Upper lobe of right lung (tissue), 1 donor: ENCODE measurements around the gene CDX1. TPM values are rescaled to one million over a fixed set of nuclear protein-coding genes. Genes with fewer than 3 reads are reported as not detected.
A peak's percentile ranks its signal among the peaks of the same experiment; 100 is the strongest.

Experiments used
- ATAC-seq: fragments of 200-7000 bp; cut with Tn5 transposase; one replicate; pipeline ENCODE4 v1.9.1; 2020; ENCODE audit warnings: mild to moderate bottlenecking, moderate library complexity
- DNase-seq: peaks from one replicate; pipeline ENCODE4 v3.0.0-alpha.2; 2020
- H3K27ac ChIP-seq: fragments of 200-600 bp; one replicate; pipeline ENCODE4 v1.8.0; 2022
- H3K27me3 ChIP-seq: fragments of 200-600 bp; one replicate; pipeline ENCODE4 v1.8.0; 2022; ENCODE audit warnings: mild to moderate bottlenecking
- H3K36me3 ChIP-seq: fragments of 200-600 bp; one replicate; pipeline ENCODE4 v1.8.0; 2022
- H3K4me1 ChIP-seq: fragments of 200-600 bp; one replicate; pipeline ENCODE4 v1.8.0; 2022
- H3K4me3 ChIP-seq: fragments of 200-600 bp; one replicate; pipeline ENCODE4 v1.8.0; 2022; ENCODE audit warnings: mild to moderate bottlenecking
- H3K9me3 ChIP-seq: fragments of 200-600 bp; one replicate; pipeline ENCODE4 v1.8.0; 2022
- CTCF ChIP-seq: fragments of 200-600 bp; IDR thresholded peaks from one replicate; pipeline ENCODE4 v1.8.0; 2022; ENCODE audit warnings: antibody characterized with exemption
- intact Hi-C: fragments of 100-400 bp; cut with DNase I; formaldehyde crosslinking; loops from one replicate; pipeline ENCODE4 v1.11.0; 2022
- total RNA-seq: library from RNA; stranded (reverse); fragmentation: NEBNext Ultra II Directional; extraction: Animal tissue kit (Norgen Biotek cat#: 25700); gene quantifications from one replicate; pipeline ENCODE4 v1.2.1, GENCODE V29; 2021
- donor health status: DM: no; HTN: yes; CAD: no; lungs with severe emphysema.

CDX1 gene
- total RNA-seq, 1 donor from 2014 or later = not detected

- DNase-seq (peak; percentile 80), ATAC-seq (peak; percentile 76)
- Histone ChIP-seq H3K36me3 (peaks cover 5% of the 10 kb centered on the region), H3K4me3 (peak within 1 kb of the TSS; percentile 56), H3K9me3 (no peaks in the 10 kb centered on the region), H3K27ac (peak within 1 kb of the TSS; percentile 77), H3K4me1 (no peaks in the 10 kb centered on the region), H3K27me3 (peaks cover 6% of the 10 kb centered on the region)
- TF ChIP-seq CTCF = no peak
- intact Hi-C loops = no loop called here
Observed at GRCh38 chr5:150155258-150156026, 11.1 kb upstream of the CDX1 start, which contains the start of gene PDGFRB. PDGFRB (minus strand) TSS chr5:150155845; CDS start chr5:150137047, 18,798 bp downstream.

GRCh38 chr5:150156027-150156368 lies 10.6 kb upstream of the CDX1 start:
- intact Hi-C loops = no loop called here
- no peaks in the 10 kb centered on the region for H3K4me1 ChIP-seq
- H3K36me3 ChIP-seq = peaks cover 3% of the 10 kb centered on the region
- H3K9me3 ChIP-seq = no peaks in the 10 kb centered on the region
- DNase-seq (no peak), ATAC-seq (no peak)
- no peak for TF ChIP-seq CTCF
- H3K4me3 ChIP-seq = peak overlapping the region; percentile 56
- H3K27ac ChIP-seq = peak overlapping the region; percentile 68
- H3K27me3 ChIP-seq = peaks cover 6% of the 10 kb centered on the region

DNA sequence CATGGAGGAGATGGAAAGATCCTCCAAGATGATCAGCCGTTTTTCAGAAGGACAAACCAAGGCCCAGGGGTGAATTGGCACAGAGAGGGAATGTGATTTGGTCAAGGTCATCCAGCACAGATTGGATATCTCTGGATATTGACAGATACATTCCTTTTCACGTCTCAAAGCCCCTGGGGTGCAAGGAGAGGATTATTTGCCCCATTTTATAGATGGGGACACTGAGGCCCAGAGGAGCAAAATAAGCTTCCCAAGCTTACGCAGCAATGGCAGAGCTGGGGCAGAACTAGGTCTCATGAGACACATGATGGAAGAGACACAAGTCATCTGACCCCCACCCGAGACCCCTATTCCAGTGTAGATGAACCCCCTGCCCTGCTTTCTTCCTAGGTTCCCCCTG lies 10.0 kb upstream of the CDX1 start:
- DNase-seq = no peak
- peaks cover 6% of the 10 kb centered on the region for H3K27me3 ChIP-seq
- no peak for TF ChIP-seq CTCF
- peak overlapping the region; percentile 68 for H3K27ac ChIP-seq
- no peaks in the 10 kb centered on the region for H3K36me3 ChIP-seq
- H3K9me3 ChIP-seq = no peaks in the 10 kb centered on the region
- peak overlapping the region; percentile 56 for H3K4me3 ChIP-seq
- no peaks in the 10 kb centered on the region for H3K4me1 ChIP-seq
- no peak for ATAC-seq
- intact Hi-C loops = no loop called here

GRCh38 chr5:150157168-150157567 lies 9.4 kb upstream of the CDX1 start:
- DNase-seq = no peak
- Histone ChIP-seq H3K27ac (peak overlapping the region; percentile 68), H3K27me3 (peaks cover 6% of the 10 kb centered on the region), H3K9me3 (no peaks in the 10 kb centered on the region), H3K36me3 (no peaks in the 10 kb centered on the region), H3K4me1 (no peaks in the 10 kb centered on the region), H3K4me3 (no peak overlapping the region)
- intact Hi-C loops = no loop called here
- no peak for ATAC-seq
- TF ChIP-seq CTCF = no peak

DNA sequence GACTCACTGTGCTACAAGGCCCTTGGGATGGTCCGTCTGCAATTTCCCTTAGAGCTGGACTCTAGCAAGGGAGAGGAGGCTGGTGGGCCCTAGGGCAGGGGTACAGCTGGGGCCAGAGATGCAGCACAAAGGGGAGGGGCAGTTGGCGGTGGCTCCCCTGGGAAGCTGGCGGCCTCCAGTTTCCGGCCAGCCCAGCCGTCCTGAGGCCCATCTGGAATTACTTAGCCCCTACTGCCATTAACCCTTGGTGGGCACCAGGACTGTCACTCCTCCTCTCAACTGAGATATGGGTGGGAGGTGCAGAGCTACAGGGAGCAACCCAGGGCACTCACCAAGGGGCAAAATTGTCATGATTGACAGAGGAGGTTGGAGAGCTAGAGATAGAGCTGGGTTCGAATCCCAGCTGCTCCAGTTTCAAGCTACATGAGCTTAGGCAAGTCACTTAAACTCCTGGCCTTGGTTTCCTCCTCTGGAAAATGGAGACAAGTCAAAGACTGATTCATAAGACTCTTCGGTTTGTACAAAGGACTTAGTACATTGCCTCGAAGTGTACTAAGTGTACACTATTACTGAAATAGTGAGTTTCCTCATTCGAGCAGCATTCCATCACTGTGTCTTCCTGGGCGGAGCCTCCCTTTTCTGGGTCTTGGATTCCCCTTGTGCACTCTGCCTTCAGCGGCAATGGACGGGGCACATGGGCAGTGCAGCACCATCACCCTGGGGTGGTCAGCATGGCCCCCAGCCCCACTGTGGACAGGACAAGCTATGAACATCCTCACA lies 8.2 kb upstream of the CDX1 start:
- no peak for DNase-seq
- no peak overlapping the region for H3K4me3 ChIP-seq
- peaks cover 6% of the 10 kb centered on the region for H3K27me3 ChIP-seq
- intact Hi-C loops = no loop called here
- no peak for ATAC-seq
- TF ChIP-seq CTCF = no peak
- no peaks in the 10 kb centered on the region for H3K36me3 ChIP-seq
- no peaks in the 10 kb centered on the region for H3K4me1 ChIP-seq
- peak overlapping the region; percentile 68 for H3K27ac ChIP-seq
- no peaks in the 10 kb centered on the region for H3K9me3 ChIP-seq
